ENCODE data around the gene SMG5. TPM values are rescaled to one million over a fixed set of nuclear protein-coding genes. Genes with fewer than 3 reads are reported as not detected.

SMG5 gene
- total RNA-seq, 2 donors from 2014 or later: 59.0 to 79.2 TPM

- ATAC-seq: no peak
- Mint-ChIP-seq H3K36me3 (ENCODE audit: low read depth) (peaks cover 2% of the 10 kb centered on the region), H3K4me1 (peaks cover 16% of the 10 kb centered on the region), H3K4me3 (peak overlapping the region; percentile 90), H3K27ac (peak overlapping the region; percentile 39), H3K27me3 (no peaks in the 10 kb centered on the region)
- H3K9me3 ChIP-seq (ENCODE audit: control insufficient read depth, low read length, poor library complexity, severe bottlenecking): no peaks in the 10 kb centered on the region
- no peak for DNase-seq
These were observed 35.7 kb downstream of the SMG5 start for GRCh38 chr1:156246781-156247459.

- Mint-ChIP-seq H3K36me3 (ENCODE audit: low read depth) (peaks cover 2% of the 10 kb centered on the region), H3K27ac (no peak overlapping the region), H3K4me3 (peak overlapping the region; percentile 90), H3K4me1 (peaks cover 14% of the 10 kb centered on the region), H3K27me3 (no peaks in the 10 kb centered on the region)
- DNase-seq: no peak
- no peak for ATAC-seq
- H3K9me3 ChIP-seq (ENCODE audit: control insufficient read depth, low read length, poor library complexity, severe bottlenecking): no peaks in the 10 kb centered on the region
These were observed 36.3 kb downstream of the SMG5 start for GRCh38 chr1:156246241-156246780.

GRCh38 chr1:156245451-156246232 is 37.0 kb downstream of the SMG5 start:
- H3K4me1 Mint-ChIP-seq: peaks cover 16% of the 10 kb centered on the region
- H3K4me3 Mint-ChIP-seq: peak overlapping the region; percentile 90
- ATAC-seq (peak; percentile 71), DNase-seq (peak in 1 of 3 donors; percentile 23)
- peak overlapping the region; percentile 62 for H3K27ac Mint-ChIP-seq
- H3K36me3 Mint-ChIP-seq (ENCODE audit: low read depth): peaks cover 2% of the 10 kb centered on the region
- no peaks in the 10 kb centered on the region for H3K9me3 ChIP-seq (ENCODE audit: control insufficient read depth, low read length, poor library complexity, severe bottlenecking)
- no peaks in the 10 kb centered on the region for H3K27me3 Mint-ChIP-seq

GRCh38 chr1:156244712-156245111 is 37.9 kb downstream of the SMG5 start:
- Mint-ChIP-seq H3K4me1 (peaks cover 19% of the 10 kb centered on the region), H3K27ac (peak overlapping the region; percentile 62), H3K36me3 (ENCODE audit: low read depth) (peaks cover 3% of the 10 kb centered on the region), H3K27me3 (no peaks in the 10 kb centered on the region), H3K4me3 (peak overlapping the region; percentile 90)
- no peak for ATAC-seq
- no peak for DNase-seq
- H3K9me3 ChIP-seq (ENCODE audit: control insufficient read depth, low read length, poor library complexity, severe bottlenecking): no peaks in the 10 kb centered on the region

- ATAC-seq: no peak
- no peak overlapping the region for H3K27ac Mint-ChIP-seq
- H3K4me1 Mint-ChIP-seq: peaks cover 19% of the 10 kb centered on the region
These were observed 38.5 kb downstream of the SMG5 start for GRCh38 chr1:156244126-156244525.

GRCh38 chr1:156242738-156243137 is 39.9 kb downstream of the SMG5 start:
- ATAC-seq (no peak), DNase-seq (no peak)
- H3K27me3 Mint-ChIP-seq: no peaks in the 10 kb centered on the region
- H3K36me3 Mint-ChIP-seq (ENCODE audit: low read depth): peaks cover 4% of the 10 kb centered on the region
- H3K4me1 Mint-ChIP-seq: peaks cover 19% of the 10 kb centered on the region
- peak overlapping the region; percentile 27 for H3K27ac Mint-ChIP-seq
- peak overlapping the region; percentile 25 for H3K4me3 Mint-ChIP-seq
- no peaks in the 10 kb centered on the region for H3K9me3 ChIP-seq (ENCODE audit: control insufficient read depth, low read length, poor library complexity, severe bottlenecking)

More at GRCh38 chr1:156244126-156244525, 38.5 kb downstream of the SMG5 start:
- DNase-seq: no peak
- no peaks in the 10 kb centered on the region for H3K27me3 Mint-ChIP-seq
- H3K36me3 Mint-ChIP-seq (ENCODE audit: low read depth): peaks cover 4% of the 10 kb centered on the region
- no peaks in the 10 kb centered on the region for H3K9me3 ChIP-seq (ENCODE audit: control insufficient read depth, low read length, poor library complexity, severe bottlenecking)
- H3K4me3 Mint-ChIP-seq: peak overlapping the region; percentile 90

- ATAC-seq (no peak), DNase-seq (no peak)
- H3K36me3 Mint-ChIP-seq (ENCODE audit: low read depth): peaks cover 7% of the 10 kb centered on the region
- no peaks in the 10 kb centered on the region for H3K9me3 ChIP-seq (ENCODE audit: control insufficient read depth, low read length, poor library complexity, severe bottlenecking)
- H3K4me1 Mint-ChIP-seq: peaks cover 19% of the 10 kb centered on the region
- H3K4me3 Mint-ChIP-seq: peak within 1 kb of the TSS; percentile 25
- peak within 1 kb of the TSS; percentile 27 for H3K27ac Mint-ChIP-seq
- H3K27me3 Mint-ChIP-seq: no peaks in the 10 kb centered on the region
These were observed 40.7 kb downstream of the SMG5 start, which contains the start of gene BGLAP for GRCh38 chr1:156241926-156242325. Gene BGLAP, plus strand, starts transcription at chr1:156242184. Its CDS starts 48 bp downstream, at chr1:156242232.

- no peak for DNase-seq
- peaks cover 8% of the 10 kb centered on the region for H3K36me3 Mint-ChIP-seq (ENCODE audit: low read depth)
- no peak overlapping the region for H3K27ac Mint-ChIP-seq
- no peak for ATAC-seq
- peaks cover 18% of the 10 kb centered on the region for H3K4me1 Mint-ChIP-seq
- H3K4me3 Mint-ChIP-seq: no peak overlapping the region
- no peaks in the 10 kb centered on the region for H3K9me3 ChIP-seq (ENCODE audit: control insufficient read depth, low read length, poor library complexity, severe bottlenecking)
- H3K27me3 Mint-ChIP-seq: no peaks in the 10 kb centered on the region
These were observed 41.3 kb downstream of the SMG5 start for GRCh38 chr1:156241311-156241811.

- Mint-ChIP-seq H3K4me3 (no peak overlapping the region), H3K27me3 (no peaks in the 10 kb centered on the region), H3K4me1 (peaks cover 7% of the 10 kb centered on the region), H3K36me3 (ENCODE audit: low read depth) (peaks cover 8% of the 10 kb centered on the region), H3K27ac (no peak overlapping the region)
- DNase-seq: no peak
- ATAC-seq: no peak
- no peaks in the 10 kb centered on the region for H3K9me3 ChIP-seq (ENCODE audit: control insufficient read depth, low read length, poor library complexity, severe bottlenecking)
These were observed 44.4 kb downstream of the SMG5 start for GRCh38 chr1:156238248-156238647.

- DNase-seq (no peak), ATAC-seq (no peak)
- no peaks in the 10 kb centered on the region for H3K27me3 Mint-ChIP-seq
- peaks cover 7% of the 10 kb centered on the region for H3K4me1 Mint-ChIP-seq
- H3K36me3 Mint-ChIP-seq (ENCODE audit: low read depth): peaks cover 8% of the 10 kb centered on the region
- H3K27ac Mint-ChIP-seq: no peak overlapping the region
- no peak overlapping the region for H3K4me3 Mint-ChIP-seq
- no peaks in the 10 kb centered on the region for H3K9me3 ChIP-seq (ENCODE audit: control insufficient read depth, low read length, poor library complexity, severe bottlenecking)
These were observed 46.5 kb downstream of the SMG5 start for GRCh38 chr1:156236164-156236563.

- Mint-ChIP-seq H3K27ac (peak overlapping the region; percentile 53), H3K4me1 (peaks cover 7% of the 10 kb centered on the region), H3K27me3 (no peaks in the 10 kb centered on the region), H3K4me3 (no peak overlapping the region), H3K36me3 (ENCODE audit: low read depth) (peaks cover 6% of the 10 kb centered on the region)
- DNase-seq: no peak
- H3K9me3 ChIP-seq (ENCODE audit: control insufficient read depth, low read length, poor library complexity, severe bottlenecking): no peaks in the 10 kb centered on the region
- ATAC-seq: no peak
These were observed 49.0 kb downstream of the SMG5 start for GRCh38 chr1:156233426-156234127.

- Mint-ChIP-seq H3K27me3 (no peaks in the 10 kb centered on the region), H3K4me3 (no peak overlapping the region), H3K36me3 (ENCODE audit: low read depth) (peaks cover 6% of the 10 kb centered on the region), H3K27ac (no peak overlapping the region), H3K4me1 (peaks cover 7% of the 10 kb centered on the region)
- no peak for ATAC-seq
- DNase-seq: no peak
- no peaks in the 10 kb centered on the region for H3K9me3 ChIP-seq (ENCODE audit: control insufficient read depth, low read length, poor library complexity, severe bottlenecking)
These were observed 50.3 kb downstream of the SMG5 start for GRCh38 chr1:156232201-156232894.

Measured in T-helper 17 cell (primary cell).